ENCODE data around the gene HES5.

GRCh38 chr1:2501041-2501819 is 28.8 kb downstream of the HES5 start:
- no peak for TF ChIP-seq MAX (IDR thresholded peaks at IDR 0.05; ENCODE audit: low read depth)
- no peak for TF ChIP-seq CTCF (IDR thresholded peaks at IDR 0.05)
- TF ChIP-seq EP300 (IDR thresholded peaks at IDR 0.05; ENCODE audit: borderline replicate concordance in 1 of 2, low read depth in 1 of 2, low read length in 1 of 2) = no peak
- TF ChIP-seq PBX3 (IDR thresholded peaks at IDR 0.05) = no peak
- TF ChIP-seq POLR2AphosphoS5 (IDR thresholded peaks at IDR 0.05; ENCODE audit: low read depth, low read length) = no peak
- TF ChIP-seq GABPA (IDR thresholded peaks at IDR 0.05; ENCODE audit: low read depth) = no peak

Data from SK-N-SH (cell line).